B cell (primary cell): ENCODE results near the gene PAX3.

Source experiments
- CTCF ChIP-seq: fragments of 200-600 bp; IDR thresholded peaks from one replicate; pipeline ENCODE4 v1.8.0; 2022; ENCODE audit warnings: antibody characterized with exemption, mild to moderate bottlenecking
- EZH2 ChIP-seq: IDR thresholded peaks from 2 replicates; pipeline ENCODE4 v1.6.1; 2012; ENCODE audit warnings: borderline replicate concordance, low read depth, mild to moderate bottlenecking, moderate library complexity, low read length; ENCODE audit not compliant: insufficient read depth, poor library complexity, severe bottlenecking

- TF ChIP-seq CTCF = no peak
- no peak for TF ChIP-seq EZH2
Measured at GRCh38 chr2:222333397-222333796, 34.6 kb upstream of the PAX3 start.
